ENCODE measurements around the gene USP31.
A peak's percentile ranks its signal among the peaks of the same experiment; 100 is the strongest.

Gene USP31

GRCh38 chr16:23039118-23039517 is 110.1 kb downstream of the USP31 start:
- Mint-ChIP-seq H3K4me1 (no peaks in the 10 kb centered on the region), H3K9me3 (no peaks in the 10 kb centered on the region), H3K27me3 (peaks cover 5% of the 10 kb centered on the region), H3K27ac (no peak overlapping the region), H3K36me3 (no peaks in the 10 kb centered on the region), H3K4me3 (no peak overlapping the region)
- CTCF ChIA-PET: no interaction called here
- no peak for DNase-seq

- Mint-ChIP-seq H3K4me1 (no peaks in the 10 kb centered on the region), H3K4me3 (no peak overlapping the region), H3K27ac (no peak overlapping the region), H3K9me3 (peaks cover 6% of the 10 kb centered on the region), H3K36me3 (no peaks in the 10 kb centered on the region), H3K27me3 (peaks cover 8% of the 10 kb centered on the region)
- DNase-seq: no peak
- CTCF ChIA-PET: no interaction called here
Measured at GRCh38 chr16:23035240-23035639, 114.0 kb downstream of the USP31 start.

- Mint-ChIP-seq H3K27me3 (peaks cover 8% of the 10 kb centered on the region), H3K4me3 (no peak overlapping the region), H3K36me3 (no peaks in the 10 kb centered on the region), H3K27ac (no peak overlapping the region), H3K4me1 (no peaks in the 10 kb centered on the region), H3K9me3 (peaks cover 6% of the 10 kb centered on the region)
- CTCF ChIA-PET: no interaction called here
- DNase-seq: no peak
Measured at GRCh38 chr16:23031508-23032098, 117.6 kb downstream of the USP31 start.

- no peaks in the 10 kb centered on the region for H3K36me3 Mint-ChIP-seq
- no peak overlapping the region for H3K27ac Mint-ChIP-seq
- H3K9me3 Mint-ChIP-seq: peaks cover 6% of the 10 kb centered on the region
- CTCF ChIA-PET: interaction anchor here (1.4 kb wide), 1 partner anchor 16 kb away, joined by 3 read pairs; no protein-coding TSS in a partner anchor
- DNase-seq: no peak
- peaks cover 14% of the 10 kb centered on the region for H3K27me3 Mint-ChIP-seq
- no peak overlapping the region for H3K4me3 Mint-ChIP-seq
- H3K4me1 Mint-ChIP-seq: no peaks in the 10 kb centered on the region
Measured at GRCh38 chr16:23029733-23030420, 119.4 kb downstream of the USP31 start.

DNA sequence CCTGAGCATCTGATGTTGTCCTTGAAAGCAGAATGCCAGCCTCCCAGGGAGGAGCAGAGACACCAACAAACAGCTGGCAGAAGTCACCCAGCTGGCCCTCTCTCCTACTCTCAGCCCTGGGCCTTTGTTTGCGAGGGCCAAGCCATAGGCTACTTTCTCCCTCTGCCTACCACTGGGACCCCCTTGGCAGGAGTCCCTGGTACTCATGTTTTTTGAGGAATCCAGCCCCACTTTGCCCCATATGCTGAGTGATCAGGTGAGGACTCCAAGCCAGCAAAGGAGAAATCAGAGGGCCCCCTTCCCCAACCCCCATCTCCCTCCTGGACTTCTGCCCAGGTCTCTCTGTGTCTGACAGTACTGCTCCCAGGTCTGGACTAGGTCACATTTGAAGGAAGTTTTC is 121.9 kb downstream of the USP31 start:
- Mint-ChIP-seq H3K4me1 (no peaks in the 10 kb centered on the region), H3K36me3 (no peaks in the 10 kb centered on the region), H3K4me3 (no peak overlapping the region), H3K27me3 (peaks cover 14% of the 10 kb centered on the region), H3K27ac (no peak overlapping the region), H3K9me3 (no peaks in the 10 kb centered on the region)
- CTCF ChIA-PET: no interaction called here
- no peak for DNase-seq

DNA sequence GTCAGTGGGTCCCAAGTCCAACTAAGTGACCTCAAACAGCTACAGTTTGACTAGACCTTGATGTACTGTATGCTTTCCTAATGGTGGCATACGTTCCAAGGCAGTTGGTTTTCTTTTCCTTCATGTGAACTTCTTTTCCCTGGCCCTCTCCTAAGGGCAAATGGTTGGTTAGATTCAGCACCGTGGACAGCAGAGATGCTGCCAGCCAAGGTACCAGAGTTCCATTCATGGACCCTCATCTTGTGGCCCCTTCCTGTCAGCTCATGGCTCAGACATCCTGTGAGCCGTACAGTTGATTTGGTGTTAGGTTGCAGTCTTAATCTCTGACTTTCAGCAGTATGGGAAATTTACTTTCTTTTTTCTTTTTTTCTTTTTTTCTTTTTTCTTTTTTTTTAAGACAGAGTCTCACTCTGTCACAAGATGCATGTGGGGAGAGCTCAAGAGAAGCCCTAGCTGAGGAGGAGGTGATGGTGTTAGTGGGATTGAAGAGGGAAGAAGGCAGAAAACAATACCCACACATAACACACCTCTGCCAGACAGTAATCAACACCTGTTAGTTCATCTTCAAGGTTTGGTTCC is 122.4 kb downstream of the USP31 start:
- no peaks in the 10 kb centered on the region for H3K36me3 Mint-ChIP-seq
- H3K9me3 Mint-ChIP-seq: no peaks in the 10 kb centered on the region
- H3K4me1 Mint-ChIP-seq: no peaks in the 10 kb centered on the region
- no peak overlapping the region for H3K4me3 Mint-ChIP-seq
- CTCF ChIA-PET: no interaction called here
- H3K27ac Mint-ChIP-seq: no peak overlapping the region
- H3K27me3 Mint-ChIP-seq: peaks cover 14% of the 10 kb centered on the region
- peak; percentile 34 for DNase-seq

DNA sequence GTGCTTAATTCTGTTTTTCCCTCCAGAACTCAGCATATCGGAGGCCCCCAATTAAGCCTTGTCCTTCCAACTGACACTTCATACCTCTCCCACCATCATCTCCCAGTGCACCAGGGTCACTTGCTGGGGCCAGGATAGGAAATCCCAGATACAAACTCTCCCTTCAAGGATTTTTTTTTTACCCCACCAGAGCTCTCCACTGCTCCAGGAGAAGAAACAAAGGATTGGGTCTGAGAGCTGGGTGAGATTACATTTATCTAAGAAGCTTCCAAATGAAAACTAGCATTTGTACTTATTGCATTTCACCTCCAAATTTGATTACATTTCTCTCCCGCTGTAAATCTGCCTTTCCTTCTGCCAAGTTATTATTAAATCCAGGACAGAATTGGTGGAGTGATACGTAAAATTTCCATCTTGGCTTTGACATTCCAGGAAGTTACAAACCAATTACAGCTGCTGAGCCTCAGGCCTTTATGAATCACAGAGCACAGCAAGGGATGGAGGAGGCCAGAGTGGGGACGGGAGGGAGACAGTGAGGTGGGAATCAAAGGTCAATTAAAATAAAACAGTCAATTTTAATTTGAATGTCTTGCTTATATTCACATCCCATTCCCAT is 123.5 kb downstream of the USP31 start:
- peaks cover 11% of the 10 kb centered on the region for H3K27me3 Mint-ChIP-seq
- no peak overlapping the region for H3K27ac Mint-ChIP-seq
- no peak for DNase-seq
- H3K4me3 Mint-ChIP-seq: no peak overlapping the region
- no peaks in the 10 kb centered on the region for H3K36me3 Mint-ChIP-seq
- CTCF ChIA-PET: no interaction called here
- no peaks in the 10 kb centered on the region for H3K9me3 Mint-ChIP-seq
- no peaks in the 10 kb centered on the region for H3K4me1 Mint-ChIP-seq

DNA sequence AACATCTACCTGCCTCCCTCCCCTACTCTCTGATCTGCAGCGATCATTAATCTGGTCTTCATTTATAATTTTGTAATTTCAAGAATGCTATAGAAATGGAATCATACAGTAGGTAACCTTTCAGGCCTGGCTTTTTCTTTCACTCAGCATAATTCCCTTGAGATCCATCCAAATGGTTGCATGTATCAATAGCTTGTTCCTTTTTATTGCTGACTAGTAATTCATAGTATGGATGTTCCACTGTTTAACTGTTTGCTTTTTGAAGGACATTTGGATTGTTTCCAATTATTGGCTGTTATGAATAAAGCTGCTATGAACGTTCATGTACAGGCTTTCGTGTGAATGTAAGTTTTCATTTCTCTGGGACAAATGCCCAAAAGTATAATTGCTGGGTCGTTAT is 125.2 kb downstream of the USP31 start:
- H3K36me3 Mint-ChIP-seq: no peaks in the 10 kb centered on the region
- CTCF ChIA-PET: no interaction called here
- DNase-seq: no peak
- no peaks in the 10 kb centered on the region for H3K9me3 Mint-ChIP-seq
- H3K27me3 Mint-ChIP-seq: peaks cover 10% of the 10 kb centered on the region
- H3K27ac Mint-ChIP-seq: no peak overlapping the region
- no peak overlapping the region for H3K4me3 Mint-ChIP-seq
- no peaks in the 10 kb centered on the region for H3K4me1 Mint-ChIP-seq

DNA sequence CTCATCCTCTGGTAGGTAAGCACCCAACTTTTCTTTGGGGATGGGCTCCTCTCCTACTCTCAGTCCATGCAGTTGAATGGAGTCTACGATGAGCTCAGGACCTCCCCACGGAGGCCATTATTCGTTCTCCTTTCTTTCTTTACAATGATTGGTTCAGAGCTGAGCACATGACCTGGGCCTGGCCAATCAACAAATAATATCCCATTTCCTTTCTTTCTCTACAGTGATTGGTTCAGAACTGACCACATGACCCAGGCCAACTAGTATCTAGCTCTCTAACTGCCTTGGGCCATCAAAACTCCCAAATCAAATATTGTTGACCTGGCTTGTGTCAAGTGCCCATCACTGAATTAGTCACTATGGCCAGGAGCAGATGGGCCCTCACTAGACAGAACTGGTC is 129.2 kb downstream of the USP31 start:
- no peak overlapping the region for H3K27ac Mint-ChIP-seq
- peaks cover 4% of the 10 kb centered on the region for H3K27me3 Mint-ChIP-seq
- no peaks in the 10 kb centered on the region for H3K36me3 Mint-ChIP-seq
- CTCF ChIA-PET: no interaction called here
- no peaks in the 10 kb centered on the region for H3K4me1 Mint-ChIP-seq
- no peak for DNase-seq
- no peak overlapping the region for H3K4me3 Mint-ChIP-seq
- H3K9me3 Mint-ChIP-seq: no peaks in the 10 kb centered on the region

DNA sequence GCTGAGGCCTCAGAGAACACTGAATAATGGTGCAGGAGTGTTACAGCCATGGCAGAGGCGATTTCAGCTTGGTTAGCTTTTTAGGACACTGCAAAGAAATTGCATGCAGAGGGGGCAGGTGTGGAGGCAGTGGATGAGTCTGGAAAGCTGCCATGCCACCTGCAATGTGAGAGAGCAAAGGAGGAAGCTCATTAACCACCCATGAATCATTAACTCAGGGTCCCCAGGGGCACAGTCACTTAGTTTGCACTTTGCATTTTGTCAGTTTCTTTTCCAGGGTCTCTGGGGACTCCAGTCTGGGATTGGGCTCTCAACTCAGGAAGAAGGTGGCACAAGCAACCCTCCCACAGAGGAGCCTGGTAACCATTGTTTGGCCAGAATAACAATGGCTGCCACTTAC is 132.9 kb downstream of the USP31 start:
- Mint-ChIP-seq H3K27ac (no peak overlapping the region), H3K4me1 (no peaks in the 10 kb centered on the region)

GRCh38 chr16:23015580-23015979 is 133.7 kb downstream of the USP31 start:
- no peak for DNase-seq
- Mint-ChIP-seq H3K36me3 (no peaks in the 10 kb centered on the region), H3K27ac (no peak overlapping the region), H3K27me3 (peaks cover 4% of the 10 kb centered on the region), H3K9me3 (no peaks in the 10 kb centered on the region), H3K4me3 (no peak overlapping the region), H3K4me1 (no peaks in the 10 kb centered on the region)
- CTCF ChIA-PET: no interaction called here

More for the DNA sequence above, 132.9 kb downstream of the USP31 start:
- Mint-ChIP-seq H3K4me3 (no peak overlapping the region), H3K36me3 (no peaks in the 10 kb centered on the region), H3K27me3 (peaks cover 4% of the 10 kb centered on the region), H3K9me3 (no peaks in the 10 kb centered on the region)
- no peak for DNase-seq
- CTCF ChIA-PET: interaction anchor here (0.6 kb wide), 1 partner anchor 1315 kb away, joined by 3 read pairs; no protein-coding TSS in a partner anchor

DNA sequence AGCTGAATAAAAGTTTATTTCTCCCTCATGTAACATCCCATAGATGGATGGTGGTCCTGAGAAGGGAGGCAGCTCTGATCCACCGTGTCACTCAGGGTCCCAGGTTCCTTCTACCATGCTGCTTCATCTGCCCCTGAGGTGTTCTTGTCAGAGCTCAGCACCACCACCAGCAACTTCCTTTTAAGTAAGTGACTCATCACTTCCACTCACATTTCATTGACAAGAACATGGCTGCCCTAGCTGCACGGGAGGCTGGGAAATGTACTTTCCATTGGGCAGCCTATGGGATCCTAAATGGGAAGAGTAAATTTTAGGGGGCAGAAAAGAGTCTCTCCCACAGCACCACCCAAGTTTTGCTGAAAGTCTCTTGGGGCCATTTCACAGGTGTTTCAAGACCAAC is 134.7 kb downstream of the USP31 start:
- no peak for DNase-seq
- H3K36me3 Mint-ChIP-seq: no peaks in the 10 kb centered on the region
- peaks cover 4% of the 10 kb centered on the region for H3K27me3 Mint-ChIP-seq
- H3K27ac Mint-ChIP-seq: no peak overlapping the region
- H3K4me1 Mint-ChIP-seq: no peaks in the 10 kb centered on the region
- H3K4me3 Mint-ChIP-seq: no peak overlapping the region
- no peaks in the 10 kb centered on the region for H3K9me3 Mint-ChIP-seq
- CTCF ChIA-PET: interaction anchor here (1.2 kb wide), 1 partner anchor 15 kb away, joined by 3 read pairs; no protein-coding TSS in a partner anchor
